IPS-NIHi11 (cell line): ENCODE data around the gene SLC19A3.
"Not testable (repeated sequence)": the region's sequence is repeated elsewhere in the genome, so short reads cannot be mapped to it uniquely, and the experiment has no call there.

Experiments used
- DNase-seq: peaks from one replicate; pipeline ENCODE4 v3.0.0; 2012; ENCODE audit warnings: mixed read lengths, low spot score

The SLC19A3 gene

GRCh38 chr2:227703280-227703732 lies 14.5 kb downstream of the SLC19A3 start:
- peak; percentile 19 for DNase-seq

GRCh38 chr2:227701556-227701955 lies 16.3 kb downstream of the SLC19A3 start:
- no peak for DNase-seq

- no peak for DNase-seq
Measured at GRCh38 chr2:227696990-227697679, 20.7 kb downstream of the SLC19A3 start.

- no peak for DNase-seq
Measured at GRCh38 chr2:227687189-227687588, 30.6 kb downstream of the SLC19A3 start.

GRCh38 chr2:227684258-227684657 lies 33.6 kb downstream of the SLC19A3 start:
- DNase-seq: no peak

GRCh38 chr2:227677928-227678327 lies 39.9 kb downstream of the SLC19A3 start:
- no peak for DNase-seq

GRCh38 chr2:227674485-227674884 lies 43.3 kb downstream of the SLC19A3 start:
- no peak for DNase-seq

- DNase-seq: not testable (repeated sequence)
Measured at GRCh38 chr2:227673620-227674019, 44.2 kb downstream of the SLC19A3 start.

GRCh38 chr2:227671170-227671905 lies 46.5 kb downstream of the SLC19A3 start:
- no peak for DNase-seq

- DNase-seq: not testable (repeated sequence)
Measured at GRCh38 chr2:227666631-227667170, 51.1 kb downstream of the SLC19A3 start, which contains the start of gene SCYGR5. Gene SCYGR5 (plus strand): TSS chr2:227666804. CDS start chr2:227666804, 0 bp downstream.

GRCh38 chr2:227665189-227665940 lies 52.5 kb downstream of the SLC19A3 start:
- DNase-seq: no peak

GRCh38 chr2:227661827-227662226 lies 56.0 kb downstream of the SLC19A3 start:
- DNase-seq: no peak

GRCh38 chr2:227661025-227661649 lies 56.7 kb downstream of the SLC19A3 start:
- peak; percentile 57 for DNase-seq

GRCh38 chr2:227657199-227657845 lies 60.5 kb downstream of the SLC19A3 start:
- no peak for DNase-seq

- no peak for DNase-seq
Measured at GRCh38 chr2:227655454-227655853, 62.4 kb downstream of the SLC19A3 start.

- no peak for DNase-seq
Measured at GRCh38 chr2:227654426-227654825, 63.4 kb downstream of the SLC19A3 start.

- DNase-seq: no peak
Measured at GRCh38 chr2:227653419-227653818, 64.4 kb downstream of the SLC19A3 start.

GRCh38 chr2:227643990-227644551 lies 73.8 kb downstream of the SLC19A3 start:
- DNase-seq: no peak

- no peak for DNase-seq
Measured at GRCh38 chr2:227642656-227643055, 75.2 kb downstream of the SLC19A3 start.

GRCh38 chr2:227634201-227634600 lies 83.6 kb downstream of the SLC19A3 start:
- DNase-seq: no peak
